Adrenal gland (tissue), 12 donors: ENCODE data around the gene CDC42BPG. TPM values are rescaled to one million over a fixed set of nuclear protein-coding genes. Genes with fewer than 3 reads are reported as not detected.

Experiments used
- DNase-seq, 7 donors: peaks; one replicate each; pipeline ENCODE4 v3.0.0-alpha.2; 2019 to 2020
- H3K27ac ChIP-seq, 5 donors: fragments of 200-600 bp; sonication (generic) in 4 of 5; 1 replicate in 3 of 5; 2 replicates in 2 of 5; pipeline versions ENCODE4 v1.5.1 to v1.8.0; 2016 to 2020; ENCODE audit warnings: mild to moderate bottlenecking in 1 of 5
- H3K27me3 ChIP-seq: fragments of 200-600 bp; 2 replicates; pipeline ENCODE4 v1.8.0; 2021
- H3K36me3 ChIP-seq, 2 donors: fragments of 200-600 bp; replicated peaks in 1 of 2; 1 replicate in 1 of 2; 2 replicates in 1 of 2; pipeline versions ENCODE4 v1.5.1 to v1.8.0; 2018 to 2022
- H3K4me1 ChIP-seq, 2 donors: fragments of 200-600 bp; replicated peaks in 1 of 2; 1 replicate in 1 of 2; 2 replicates in 1 of 2; pipeline versions ENCODE4 v1.5.1 to v1.8.0; 2018 to 2021
- H3K4me3 ChIP-seq, 4 donors: fragments of 200-600 bp; sonication (generic) in 3 of 4; one replicate each; pipeline ENCODE4 v1.5.1; 2016 to 2018
- H3K9me3 ChIP-seq, 3 donors: fragments of 200-600 bp; sonication (generic) in 1 of 3; replicated peaks in 1 of 3; 1 replicate in 2 of 3; 2 replicates in 1 of 3; pipeline versions ENCODE4 v1.5.1 to v1.8.0; 2016 to 2021
- CTCF ChIP-seq, 6 experiments: fragments of 450-650 bp in 4 of 6; fragments of 200-600 bp in 2 of 6; sonication (generic) in 1 of 6; IDR thresholded peaks; 1 replicate in 5 of 6; 2 replicates in 1 of 6; pipeline versions ENCODE4 v1.5.1 to v1.8.0; 2016 to 2021; ENCODE audit warnings: antibody characterized with exemption in 6 of 6, mild to moderate bottlenecking in 2 of 6, moderate library complexity in 1 of 6
- POLR2A ChIP-seq, 2 donors: fragments of 450-650 bp; IDR thresholded peaks; one replicate each; pipeline ENCODE4 v1.6.1; 2017; ENCODE audit warnings: antibody characterized with exemption in 2 of 2, mild to moderate bottlenecking in 2 of 2, moderate library complexity in 1 of 2
- WGBS, 4 donors: extraction: QIAGEN DNeasy Blood & Tissue Kit in 2 of 4; methylation state at CpG; one replicate each; pipeline versions ENCODE4 v1.1.5 to v1.1.7; 2013 to 2017; 5-methylcytosine and 5-hydroxymethylcytosine counted together
- intact Hi-C, 2 donors: fragments of 100-400 bp; cut with DNase I; formaldehyde crosslinking; loops; one replicate each; pipeline versions ENCODE4 v1.14.1 to v1.15.0; 2022 to 2023
- polyA plus RNA-seq, 3 donors: library from polyadenylated mRNA; stranded (reverse); fragments of 200-250 nt in 2 of 3; fragments of 350-450 nt in 1 of 3; fragmentation: Illumina TruSeq in 1 of 3; extraction: RNeasy Lipid Tissue Mini Kit (QIAGEN cat#74804) in 1 of 3; gene quantifications; one replicate each; pipeline ENCODE4 v1.2.3, GENCODE V29; 2013 to 2014
- total RNA-seq, 9 donors: library from RNA; depleted of rRNA in 4 of 9; stranded (reverse); fragments of >200 nt in 4 of 9; fragments of 120-200 nt in 1 of 9; fragmentation: NEBNext Ultra II Directional in 1 of 9; extraction: Animal tissue kit (Norgen Biotek cat#: 25700) in 1 of 9; gene quantifications; one replicate each; pipeline versions ENCODE4 v1.1.0 to v1.2.4, GENCODE V29; 2013 to 2023
- donor health status: healthy with polysubstance abuse.
- donor health status: Bipolar disorder and iron deficiency.
- donor health status: DM: yes; HTN: yes; CAD: no.
- donor health status: DM: no; HTN: no; CAD: no.
- donor health status: DM: no; HTN: no; CAD: no.
- donor health status: DM: yes; HTN: yes; CAD: no.

Gene CDC42BPG
- total and polyA plus RNA-seq, 12 donors = 3.1 to 12.9 (median 6.7) TPM

GRCh38 chr11:64784813-64785581 is 59.5 kb downstream of the CDC42BPG start:
- H3K4me1 ChIP-seq = peaks cover 0 to 3% of the 10 kb centered on the region in 2 donors
- no peak for TF ChIP-seq POLR2A (IDR thresholded peaks at IDR 0.05)
- no peak for TF ChIP-seq CTCF (IDR thresholded peaks at IDR 0.05)
- no peaks in the 10 kb centered on the region for H3K9me3 ChIP-seq
- 86 to 91% (median 88%) methylated on average over 12 of the region's 12 CpGs for WGBS, 4 donors
- H3K27me3 ChIP-seq = no peaks in the 10 kb centered on the region
- no peak overlapping the region for H3K4me3 ChIP-seq
- intact Hi-C loops = loop anchor here in 1 of 2 donors (10.0 kb wide), 1 partner anchor 50 kb away; no protein-coding TSS in a partner anchor
- peaks cover 0 to 7% of the 10 kb centered on the region in 2 donors for H3K36me3 ChIP-seq
- H3K27ac ChIP-seq = no peak overlapping the region
- DNase-seq = peak in 1 of 7 donors; percentile 9

GRCh38 chr11:64778473-64779298 is 65.8 kb downstream of the CDC42BPG start, which contains the start of gene SF1:
SF1 (minus strand) TSS chr11:64778542; CDS start chr11:64778392, 150 bp downstream.
- Histone ChIP-seq H3K27ac (peak within 1 kb of the TSS; percentile 86 to 100 (median 99)), H3K27me3 (no peaks in the 10 kb centered on the region), H3K4me1 (peaks cover 20 to 44% of the 10 kb centered on the region in 2 donors), H3K4me3 (peak within 1 kb of the TSS in 3 of 4 donors; percentile 61 to 97 (median 86)), H3K9me3 (no peaks in the 10 kb centered on the region), H3K36me3 (peaks cover 0 to 34% of the 10 kb centered on the region in 2 donors)
- intact Hi-C loops = no loop called here
- TF ChIP-seq POLR2A (IDR thresholded peaks at IDR 0.05) (peak; percentile 91 to 99), CTCF (IDR thresholded peaks at IDR 0.05) (peak in 2 of 6 experiments; percentile 23 to 24)
- WGBS, 4 donors = 0 to 1% (median 0%) methylated on average over 16 to 80 of the region's 80 CpGs
- DNase-seq = peak; percentile 99 to 100 (median 100)

- Histone ChIP-seq H3K9me3 (no peaks in the 10 kb centered on the region), H3K27me3 (no peaks in the 10 kb centered on the region), H3K36me3 (peaks cover 0 to 39% of the 10 kb centered on the region in 2 donors), H3K27ac (peak overlapping the region; percentile 86 to 100 (median 99)), H3K4me3 (peak overlapping the region in 3 of 4 donors; percentile 61 to 97 (median 86)), H3K4me1 (peaks cover 21 to 49% of the 10 kb centered on the region in 2 donors)
- intact Hi-C loops = no loop called here
- 0% methylated on average over 5 to 28 of the region's 28 CpGs; no CpG with 5 or more reads in 2 of the 4 donors for WGBS, 4 donors
- DNase-seq = no peak
- TF ChIP-seq POLR2A (IDR thresholded peaks at IDR 0.05) (no peak), CTCF (IDR thresholded peaks at IDR 0.05) (no peak)
These were observed 66.3 kb downstream of the CDC42BPG start for GRCh38 chr11:64778223-64778472.
